Effector CD8-positive, alpha-beta T cell (primary cell): ENCODE data around the gene UBR4.

Experiments
- DNase-seq: peaks from one replicate; lab custom pipeline; 2025; lab: John Stamatoyannopoulos, UW

UBR4 gene

DNA sequence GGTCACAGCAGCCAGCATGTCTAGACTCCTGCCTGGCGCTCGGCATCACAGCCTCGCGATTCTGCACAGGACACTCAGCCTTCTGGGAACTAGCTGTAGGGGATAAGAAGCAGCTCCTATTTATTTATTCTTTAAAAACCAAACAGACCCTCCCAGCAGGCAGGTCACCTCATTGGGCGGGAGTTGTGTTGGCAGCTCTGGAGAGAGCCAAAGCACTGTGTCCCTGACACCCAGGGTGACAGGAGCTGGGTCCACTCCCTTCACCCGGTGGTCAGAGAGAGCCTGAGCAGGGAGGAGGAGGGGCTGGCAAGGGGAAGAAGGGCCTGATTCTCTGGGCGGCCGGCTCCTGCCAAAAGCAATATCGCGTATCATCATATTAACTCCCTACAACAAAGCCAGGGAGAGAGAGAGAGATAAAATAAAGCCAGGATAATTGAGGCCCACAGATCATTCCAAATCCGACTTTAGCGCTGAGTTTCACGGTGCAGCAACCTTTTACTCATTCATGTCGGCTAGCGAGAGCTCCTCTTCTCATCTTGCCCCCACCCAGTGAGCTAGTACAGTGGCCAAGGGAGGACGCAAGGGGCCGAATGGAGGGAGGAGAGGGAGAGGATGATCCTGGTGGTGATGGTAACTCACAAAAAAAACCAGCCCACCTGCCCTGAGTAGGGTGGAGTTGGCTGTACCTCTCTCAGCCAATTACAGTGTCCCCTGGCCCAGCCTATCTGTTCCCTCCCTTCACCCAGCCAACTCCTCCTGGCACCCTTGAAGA is 173.8 kb downstream of the UBR4 start:
- DNase-seq = no peak

DNA sequence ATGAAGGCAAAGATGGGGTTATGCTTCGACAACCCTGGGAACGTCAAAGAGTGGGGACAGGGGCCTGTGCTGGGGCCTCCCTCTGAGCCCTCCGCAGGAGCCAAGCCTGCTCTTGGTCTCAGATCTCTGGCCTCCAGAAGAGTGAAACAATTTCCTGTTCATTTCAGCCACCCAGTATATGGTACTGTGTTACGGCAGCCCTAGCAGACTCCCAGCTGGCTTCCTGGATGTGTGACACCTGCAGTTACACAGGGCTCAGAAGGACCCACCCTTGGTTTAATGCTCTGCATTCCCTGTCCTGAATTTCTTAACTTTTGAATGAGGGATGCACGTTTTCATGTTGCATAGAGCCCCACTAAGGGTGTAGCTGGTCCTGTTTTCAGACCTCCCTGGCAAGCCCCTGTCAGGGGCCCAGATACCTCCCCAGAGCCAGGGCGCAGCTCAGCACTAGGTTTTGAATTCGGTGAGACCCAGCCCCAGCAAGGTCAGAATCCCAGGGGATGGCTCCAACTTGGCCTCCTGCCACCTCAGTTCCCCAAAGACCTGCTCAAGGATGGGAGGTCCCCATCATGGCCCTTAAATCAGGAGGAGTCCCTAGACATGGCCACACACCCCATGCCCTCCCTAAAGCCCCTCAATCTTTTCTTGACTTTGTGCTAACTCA is 174.6 kb downstream of the UBR4 start:
- no peak for DNase-seq

GRCh38 chr1:19034721-19035120 is 175.3 kb downstream of the UBR4 start:
- DNase-seq = no peak

- no peak for DNase-seq
Measured at GRCh38 chr1:19033926-19034680, 176.0 kb downstream of the UBR4 start.

DNA sequence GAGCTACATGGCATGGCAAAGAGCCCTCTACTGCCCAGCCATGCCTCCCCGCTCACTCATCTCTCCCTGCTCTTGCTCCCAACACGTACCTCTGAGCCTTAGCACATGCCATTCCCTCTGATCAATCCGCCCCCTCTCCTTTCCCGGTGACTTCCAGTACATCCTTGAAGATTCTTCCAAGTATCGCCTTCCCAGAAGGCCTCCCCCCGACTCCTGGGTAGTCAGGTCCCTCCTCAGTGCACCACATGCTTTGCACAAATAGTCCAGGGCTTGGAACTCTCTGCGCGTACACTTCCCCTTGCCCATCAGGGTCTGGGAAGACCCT is 176.6 kb downstream of the UBR4 start:
- no peak for DNase-seq

DNA sequence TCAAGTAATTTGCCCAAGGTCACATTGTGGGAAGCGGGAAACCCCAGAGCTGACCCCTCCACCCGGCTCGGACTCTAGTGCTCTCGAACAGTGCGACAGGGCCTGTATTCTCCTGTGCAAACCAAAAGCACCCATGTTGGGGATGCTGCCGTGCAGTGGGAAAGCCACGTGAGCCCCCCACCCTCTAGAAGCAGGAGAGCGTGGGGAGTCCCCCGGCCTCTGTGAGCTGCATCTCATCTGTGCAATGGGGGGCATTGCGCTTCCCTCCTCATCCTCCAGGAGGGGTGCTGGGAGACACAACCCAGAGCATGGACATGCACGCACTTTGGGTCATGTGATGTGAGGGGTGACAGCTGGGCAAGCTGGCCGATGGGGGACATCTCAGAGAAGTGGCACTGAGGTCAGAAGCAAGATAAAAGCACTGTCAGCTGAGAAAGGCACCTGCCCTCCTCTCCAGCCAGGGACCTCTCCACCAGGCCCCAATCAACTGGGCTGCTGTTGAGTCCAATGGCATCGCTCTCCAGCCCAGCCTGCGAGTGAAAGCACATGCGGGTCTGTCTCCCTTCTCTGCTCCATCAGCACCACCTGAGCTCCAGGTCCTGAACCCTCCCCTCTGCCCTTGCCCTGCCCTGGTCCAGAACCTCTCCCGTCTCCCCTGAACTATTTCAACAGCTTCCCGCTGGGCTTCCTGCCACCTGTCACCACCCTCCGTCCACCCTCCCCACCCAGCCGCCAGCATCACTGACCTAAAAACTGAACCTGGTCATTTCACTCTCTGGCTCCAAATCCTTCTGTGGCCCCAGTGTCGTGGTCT is 177.2 kb downstream of the UBR4 start:
- no peak for DNase-seq

DNA sequence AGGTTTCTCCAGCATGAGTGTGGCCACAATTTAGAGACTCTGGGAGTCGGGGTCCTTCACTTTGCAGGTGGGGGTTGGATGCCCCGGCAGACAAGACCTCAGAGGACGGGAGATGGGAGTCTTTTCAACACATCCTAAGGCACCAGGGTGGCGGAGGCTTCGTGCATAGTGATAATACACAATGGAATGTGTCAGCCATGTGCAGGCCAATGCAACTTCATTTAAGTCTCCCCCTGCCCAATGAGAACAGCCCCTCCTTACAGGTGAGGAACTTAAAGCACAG is 177.7 kb downstream of the UBR4 start:
- DNase-seq = no peak

GRCh38 chr1:19029191-19030085 is 180.6 kb downstream of the UBR4 start:
- DNase-seq = no peak

DNA sequence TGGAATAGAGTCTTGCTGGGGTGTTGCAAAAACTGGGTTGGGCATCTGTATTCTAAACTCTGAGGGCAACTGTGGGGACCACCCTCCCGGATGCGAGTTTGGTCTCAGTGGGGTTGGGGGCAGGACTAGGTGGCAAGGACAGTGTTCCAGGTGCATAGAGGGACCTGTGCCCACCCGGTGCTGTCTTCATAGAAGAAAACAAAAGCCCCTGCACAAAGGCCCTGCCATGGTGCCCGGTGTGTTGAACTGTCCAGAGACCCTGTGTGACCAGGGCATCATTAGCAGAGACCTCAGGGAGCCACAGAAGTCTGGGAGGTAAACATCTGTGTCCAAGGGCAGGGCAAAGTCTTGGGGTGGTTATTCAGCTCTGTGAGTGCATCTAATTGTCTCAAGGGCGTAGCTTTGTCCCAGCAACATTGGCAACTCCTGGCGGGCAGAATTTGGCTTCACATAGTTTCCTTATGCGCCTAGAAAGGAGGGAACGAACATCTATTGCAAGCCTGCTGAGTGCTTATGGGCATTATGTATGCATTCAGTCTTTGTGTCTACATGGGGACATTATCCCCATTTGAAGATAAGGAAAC is 181.4 kb downstream of the UBR4 start:
- no peak for DNase-seq

GRCh38 chr1:19028110-19028509 is 182.0 kb downstream of the UBR4 start:
- no peak for DNase-seq
